ENCODE results near the gene CIAPIN1.
A peak's percentile ranks its signal among the peaks of the same experiment; 100 is the strongest.

Gene CIAPIN1

GRCh38 chr16:57384248-57385070 lies 62.7 kb downstream of the CIAPIN1 start:
- H3K4me1 ChIP-seq = peaks cover 16% of the 10 kb centered on the region
- no peak for DNase-seq
- H3K36me3 ChIP-seq = peaks cover 36% of the 10 kb centered on the region
- no peak overlapping the region for H3K4me3 ChIP-seq (ENCODE audit: low read depth, low read length)
- H3K9me3 ChIP-seq = no peaks in the 10 kb centered on the region
- TF ChIP-seq CTCF (IDR thresholded peaks at IDR 0.05; ENCODE audit: low read depth, low read length) = no peak
- H3K27me3 ChIP-seq = no peaks in the 10 kb centered on the region

GRCh38 chr16:57383276-57384247 lies 63.6 kb downstream of the CIAPIN1 start:
- peaks cover 18% of the 10 kb centered on the region for H3K4me1 ChIP-seq
- peaks cover 36% of the 10 kb centered on the region for H3K36me3 ChIP-seq
- peak; percentile 36 for DNase-seq
- TF ChIP-seq CTCF (IDR thresholded peaks at IDR 0.05; ENCODE audit: low read depth, low read length) = no peak
- H3K27me3 ChIP-seq = no peaks in the 10 kb centered on the region
- H3K9me3 ChIP-seq = no peaks in the 10 kb centered on the region
- H3K4me3 ChIP-seq (ENCODE audit: low read depth, low read length) = no peak overlapping the region

GRCh38 chr16:57382535-57383275 lies 64.5 kb downstream of the CIAPIN1 start:
- no peaks in the 10 kb centered on the region for H3K27me3 ChIP-seq
- no peak overlapping the region for H3K4me3 ChIP-seq (ENCODE audit: low read depth, low read length)
- peaks cover 22% of the 10 kb centered on the region for H3K4me1 ChIP-seq
- H3K36me3 ChIP-seq = peaks cover 36% of the 10 kb centered on the region
- no peaks in the 10 kb centered on the region for H3K9me3 ChIP-seq
- peak; percentile 11; the same call in 1 of the 2 replicates for TF ChIP-seq CTCF (IDR thresholded peaks at IDR 0.05; ENCODE audit: low read depth, low read length)
- peak; percentile 33 for DNase-seq

- TF ChIP-seq CTCF (IDR thresholded peaks at IDR 0.05; ENCODE audit: low read depth, low read length) = no peak
- H3K9me3 ChIP-seq = no peaks in the 10 kb centered on the region
- H3K4me3 ChIP-seq (ENCODE audit: low read depth, low read length) = no peak overlapping the region
- no peak for DNase-seq
- no peaks in the 10 kb centered on the region for H3K27me3 ChIP-seq
- H3K36me3 ChIP-seq = peaks cover 36% of the 10 kb centered on the region
- peaks cover 26% of the 10 kb centered on the region for H3K4me1 ChIP-seq
Observed at GRCh38 chr16:57381791-57382534, 65.2 kb downstream of the CIAPIN1 start.

GRCh38 chr16:57380671-57381462 lies 66.3 kb downstream of the CIAPIN1 start:
- Histone ChIP-seq H3K4me3 (ENCODE audit: low read depth, low read length) (no peak overlapping the region), H3K36me3 (peaks cover 36% of the 10 kb centered on the region), H3K27me3 (no peaks in the 10 kb centered on the region), H3K9me3 (no peaks in the 10 kb centered on the region), H3K4me1 (peaks cover 32% of the 10 kb centered on the region)
- DNase-seq = peak; percentile 64
- no peak for TF ChIP-seq CTCF (IDR thresholded peaks at IDR 0.05; ENCODE audit: low read depth, low read length)
